Activated T-cell treated with anti-CD3 and anti-CD28 coated beads for 24 hours (primary cell): ENCODE data around the gene GPATCH2L.

Experiments used
- DNase-seq: peaks from one replicate; pipeline ENCODE4 v3.0.0-alpha.2; 2020; ENCODE audit warnings: low read depth

GPATCH2L gene

DNA sequence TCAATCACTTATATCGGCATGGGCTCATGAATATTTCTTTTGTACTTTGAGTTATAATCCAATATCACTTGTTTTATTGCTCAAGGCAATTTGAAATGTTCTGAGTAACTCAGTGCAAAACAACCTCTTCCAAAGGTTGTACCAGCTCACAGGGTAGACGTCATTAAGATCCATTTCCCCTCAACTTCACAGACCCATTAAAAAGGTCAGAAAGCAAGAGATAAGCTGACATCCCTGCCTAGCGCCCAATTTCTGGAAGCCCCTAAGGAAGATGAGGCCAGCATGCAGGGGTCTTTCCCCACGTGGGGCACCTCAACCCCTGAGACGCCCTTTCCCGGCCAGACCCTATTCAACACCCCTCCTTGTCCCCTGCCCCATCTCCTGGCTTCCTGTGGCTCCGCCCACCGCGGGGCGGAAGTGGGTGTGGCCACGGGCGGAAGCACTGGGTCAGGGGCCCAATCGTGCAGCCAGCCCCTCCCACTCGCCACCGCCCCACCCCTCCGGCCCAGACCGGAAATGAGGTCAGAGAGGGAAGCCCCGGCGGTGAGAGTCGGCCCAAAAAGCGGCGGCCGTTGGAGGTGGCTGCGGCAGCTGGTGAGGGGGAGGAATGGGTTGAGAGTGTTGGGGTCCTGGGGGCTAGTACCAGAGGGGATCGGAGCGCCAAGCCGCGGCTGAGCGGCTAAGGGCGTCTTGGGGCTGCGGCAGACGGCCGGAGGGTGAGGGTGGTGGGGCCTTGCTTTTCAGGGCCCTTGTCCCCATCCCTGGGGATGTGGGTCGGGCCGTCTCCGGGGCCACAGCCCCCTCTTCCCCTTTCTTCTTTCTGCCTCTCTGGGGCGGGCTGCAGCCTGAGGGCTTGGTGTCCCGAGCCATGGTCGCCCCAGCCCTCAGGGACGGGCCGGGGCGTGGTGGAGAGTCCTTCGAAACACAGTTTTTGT lies at the start of gene GPATCH2L:
GPATCH2L (plus strand) TSS at position 525 of the 935 bp plus-strand sequence. CDS start 2,442 bp downstream, outside the sequence.
- peak; percentile 98 for DNase-seq

DNA sequence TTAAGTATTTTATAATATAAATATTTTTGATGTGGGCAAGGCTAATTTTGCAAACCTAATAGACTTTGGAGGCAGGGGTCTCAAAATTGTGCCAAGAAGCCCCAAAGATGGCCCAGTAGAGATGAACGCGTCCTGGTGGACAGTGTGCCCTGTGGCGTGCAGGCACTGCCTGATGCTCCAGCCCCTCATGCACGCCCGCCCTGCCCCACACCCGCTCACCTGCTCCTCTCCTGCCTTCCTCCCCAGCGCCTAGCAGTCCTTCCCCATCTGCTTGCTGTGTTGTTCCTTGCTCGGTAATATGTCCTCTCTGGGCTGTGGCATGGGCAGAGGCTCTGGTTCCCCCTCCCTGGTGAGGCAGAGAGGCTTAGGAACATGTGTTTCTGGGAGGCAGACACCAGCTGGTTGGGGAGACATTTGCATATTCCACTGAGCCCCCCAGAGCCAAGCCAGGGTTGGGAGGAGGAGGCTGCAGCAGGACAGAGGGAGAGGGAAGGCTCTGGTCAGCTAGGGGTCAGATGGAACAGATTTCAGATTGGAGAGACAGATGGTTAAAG lies 46.8 kb upstream of the GPATCH2L start:
- no peak for DNase-seq

DNA sequence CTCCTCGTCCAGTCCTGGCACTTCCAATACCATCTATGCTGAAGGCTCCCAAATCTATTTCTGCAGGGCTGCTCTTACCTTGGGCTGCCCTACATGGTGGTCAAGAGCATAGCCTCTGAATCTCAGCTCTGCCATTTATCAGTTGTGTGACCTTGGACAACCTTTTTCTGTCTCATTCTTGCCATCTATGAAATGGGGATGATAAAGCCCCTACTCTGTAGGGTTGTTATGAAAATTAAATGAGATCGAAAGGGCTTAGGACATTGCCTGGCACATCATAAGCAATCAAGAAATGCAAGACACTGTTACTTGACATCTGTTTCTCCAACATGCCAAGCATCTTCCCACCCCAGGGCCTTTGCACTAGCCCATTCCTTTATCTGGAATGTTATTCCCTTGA lies 45.5 kb upstream of the GPATCH2L start:
- no peak for DNase-seq

DNA sequence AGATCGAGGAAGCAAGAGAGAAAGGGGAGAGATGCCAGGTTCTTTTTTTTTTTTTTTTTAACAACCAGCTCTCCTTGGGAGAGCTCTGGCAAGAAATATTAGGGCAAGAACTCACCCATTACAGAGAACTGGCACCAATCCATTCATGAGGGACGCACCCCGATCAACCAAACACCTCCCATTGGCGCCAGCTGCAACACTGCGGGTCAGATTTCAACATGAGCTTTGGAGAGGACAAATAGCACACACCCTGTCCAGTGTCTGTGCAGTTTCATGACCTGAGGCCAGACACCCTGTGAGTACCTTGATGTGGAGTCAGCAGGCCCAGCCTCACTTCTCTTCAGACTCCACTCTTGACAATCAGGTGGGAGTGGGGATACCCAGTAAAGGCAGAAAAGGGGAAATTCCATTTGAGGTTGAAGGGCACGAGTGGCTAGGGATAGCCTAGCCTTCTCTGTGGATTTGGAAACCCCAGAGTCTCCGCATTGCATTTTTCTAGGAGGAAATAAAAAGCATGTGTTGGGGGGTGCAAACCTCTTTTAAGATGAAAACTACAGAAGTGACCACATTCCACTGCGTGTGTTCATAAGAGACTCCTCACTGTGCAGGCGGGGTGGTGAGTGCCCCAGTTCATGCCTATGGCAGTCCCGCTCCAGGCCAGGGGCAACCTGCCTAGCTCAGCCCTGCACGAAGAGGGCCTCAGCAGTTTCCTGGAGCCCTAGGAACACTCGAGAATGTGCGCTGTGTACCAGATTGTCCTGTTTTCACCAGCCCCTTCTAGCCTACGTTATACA lies 42.4 kb upstream of the GPATCH2L start:
- DNase-seq: no peak

DNA sequence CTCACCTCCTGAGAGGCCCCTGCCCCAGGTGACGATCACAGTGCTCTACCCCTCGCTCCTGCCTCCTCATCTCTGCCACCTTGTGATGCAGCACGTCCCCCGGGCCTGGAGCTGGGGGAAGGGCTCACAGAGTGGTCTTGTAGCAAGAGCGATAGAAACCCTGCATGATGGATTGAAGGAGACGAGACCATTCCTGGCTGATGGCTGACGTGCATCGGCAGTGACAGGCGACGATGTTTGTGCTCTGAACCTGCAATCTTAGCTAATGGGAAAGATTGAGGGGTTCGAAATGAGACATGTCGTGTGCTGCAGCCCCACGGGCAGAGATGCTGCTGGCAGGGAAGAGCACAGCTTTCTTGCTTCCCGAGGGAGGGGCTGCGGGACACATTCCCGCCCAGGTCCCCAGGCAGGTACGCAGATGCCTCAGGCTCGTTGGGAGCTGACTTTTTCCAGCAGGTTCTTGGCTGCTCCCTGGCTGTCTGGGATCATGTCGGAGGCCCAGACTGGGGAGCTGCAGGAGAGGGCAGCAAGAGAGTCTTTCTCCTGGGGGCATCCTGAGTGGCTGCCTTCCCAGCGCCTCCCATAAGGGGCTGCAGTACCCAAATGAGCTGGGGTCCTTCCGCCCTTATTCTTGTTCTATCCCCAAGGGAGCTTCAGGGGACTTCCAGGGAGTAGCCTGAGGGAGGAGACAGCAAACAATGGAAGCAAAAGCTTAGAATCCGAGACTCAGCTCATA lies 38.7 kb upstream of the GPATCH2L start:
- no peak for DNase-seq

DNA sequence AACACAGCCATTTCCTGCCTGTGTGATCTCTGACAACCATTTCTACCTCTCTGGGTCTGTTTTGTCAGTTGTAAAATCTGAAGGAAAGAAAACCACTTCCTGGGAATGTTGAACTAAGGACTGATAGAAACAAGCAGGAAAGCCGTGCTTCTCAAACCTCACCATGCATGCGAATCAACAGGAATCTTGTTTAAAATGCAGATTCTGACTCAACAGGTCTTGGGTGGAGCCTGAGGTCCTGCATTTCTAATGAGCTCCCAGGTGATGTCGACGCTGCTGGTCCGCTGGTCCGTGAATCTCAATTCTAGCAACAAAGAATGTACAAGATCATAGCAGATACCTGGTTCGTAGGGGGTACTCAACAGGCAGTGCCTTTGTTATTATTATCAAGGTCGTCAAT lies 38.0 kb upstream of the GPATCH2L start:
- DNase-seq: no peak

DNA sequence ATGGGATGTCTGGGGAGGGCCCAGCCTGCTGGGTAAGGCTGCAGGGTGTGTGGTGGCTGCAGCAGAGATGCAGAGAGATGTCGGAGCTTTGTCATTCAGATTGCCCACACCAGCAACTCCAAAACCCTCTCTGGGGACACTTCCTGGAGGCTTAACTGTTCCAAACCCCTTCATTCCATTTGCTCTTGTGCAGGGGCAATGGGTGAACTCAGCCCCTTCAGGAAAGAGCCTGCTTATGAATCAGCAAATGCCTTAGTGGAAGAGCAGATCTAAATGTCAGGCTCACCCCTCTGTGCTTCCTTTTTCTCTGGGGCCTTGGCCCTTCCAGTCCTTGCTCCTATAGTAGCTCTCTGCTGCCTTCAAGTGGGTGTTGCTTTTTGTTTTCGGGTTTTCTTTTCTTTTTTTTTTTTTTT lies 36.7 kb upstream of the GPATCH2L start:
- DNase-seq: no peak

DNA sequence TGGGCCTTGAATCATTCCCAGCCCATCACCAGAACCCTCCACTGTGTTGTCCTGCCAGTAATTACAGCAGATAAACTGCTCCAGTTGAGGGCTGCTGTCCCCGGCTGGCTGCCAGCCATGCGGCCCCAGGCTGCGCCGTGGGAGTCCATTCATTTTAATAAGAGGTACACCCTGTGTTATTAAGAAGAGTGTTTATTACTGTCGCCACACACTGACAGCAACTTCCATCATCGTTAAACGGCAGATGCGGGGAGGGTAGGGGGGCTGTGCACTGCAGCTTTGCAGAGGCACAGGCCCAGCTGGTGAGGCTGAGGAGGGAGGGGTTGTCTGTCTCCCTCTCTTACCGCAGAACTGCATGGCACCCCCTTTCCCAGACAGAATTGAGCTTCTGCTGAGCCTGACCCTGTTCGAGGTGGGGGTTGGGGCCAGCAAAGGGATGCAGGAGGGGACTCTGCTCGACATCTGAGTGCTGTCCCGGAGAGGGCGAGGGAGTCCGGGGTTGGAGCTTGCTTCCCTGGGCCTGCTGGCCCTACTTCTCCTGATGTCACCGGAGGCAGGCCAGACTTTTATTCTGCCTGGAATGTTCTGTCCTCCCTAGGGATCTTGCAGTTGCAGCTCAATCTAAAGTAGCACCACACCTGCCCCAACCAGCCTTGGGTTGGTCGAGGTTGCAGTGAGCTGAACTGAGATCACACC lies 33.8 kb upstream of the GPATCH2L start:
- DNase-seq: no peak

DNA sequence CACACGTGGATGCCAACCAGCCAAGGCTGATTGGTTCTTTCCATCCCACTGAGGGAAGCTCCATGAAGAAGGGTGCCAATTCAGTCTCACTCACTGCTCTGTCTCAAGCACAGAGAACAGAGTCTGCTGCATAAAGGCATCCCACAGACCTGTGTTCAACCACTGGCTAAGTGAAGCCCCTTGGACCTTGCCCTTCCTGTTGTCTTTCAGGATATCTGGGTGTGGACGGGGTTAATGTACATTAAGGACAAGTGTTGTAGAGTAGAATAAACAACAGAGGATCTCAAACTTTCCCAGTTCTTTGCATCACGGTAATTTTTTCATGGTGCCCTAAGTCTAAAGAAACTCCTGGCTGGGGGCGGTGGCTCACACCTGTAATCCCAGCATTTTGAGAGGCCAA lies 33.1 kb upstream of the GPATCH2L start:
- no peak for DNase-seq

DNA sequence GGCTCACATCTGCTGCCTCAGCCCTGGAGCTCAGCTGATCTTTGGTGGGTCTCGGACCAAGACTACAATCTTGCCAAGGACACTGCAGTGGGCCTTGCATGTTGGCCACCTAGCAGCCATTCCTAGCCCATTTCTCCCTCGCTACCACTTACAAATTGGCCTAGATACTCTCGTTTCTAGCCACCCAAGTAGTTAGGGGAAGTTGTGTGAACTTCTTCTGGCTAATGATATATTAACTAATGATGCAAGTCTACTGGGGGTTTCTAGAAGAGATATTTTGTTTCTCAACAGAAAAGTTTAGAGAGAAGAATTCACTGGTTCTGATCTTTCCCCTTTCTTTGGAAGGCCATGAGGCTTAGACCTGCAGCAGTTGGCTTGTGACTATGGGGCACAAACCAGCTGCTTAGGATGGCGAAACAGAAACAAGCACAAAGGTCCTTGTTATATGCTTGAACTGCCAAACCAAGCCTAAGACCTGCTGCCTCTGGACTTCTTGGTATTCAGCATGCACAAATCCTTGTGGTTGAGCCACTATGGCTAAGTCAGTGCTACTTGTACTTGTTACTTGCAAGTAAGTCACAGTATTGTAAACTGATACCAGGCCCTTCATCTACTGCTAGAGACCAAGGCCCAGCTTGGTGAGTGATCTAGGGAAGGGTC lies 30.5 kb upstream of the GPATCH2L start:
- DNase-seq: no peak

DNA sequence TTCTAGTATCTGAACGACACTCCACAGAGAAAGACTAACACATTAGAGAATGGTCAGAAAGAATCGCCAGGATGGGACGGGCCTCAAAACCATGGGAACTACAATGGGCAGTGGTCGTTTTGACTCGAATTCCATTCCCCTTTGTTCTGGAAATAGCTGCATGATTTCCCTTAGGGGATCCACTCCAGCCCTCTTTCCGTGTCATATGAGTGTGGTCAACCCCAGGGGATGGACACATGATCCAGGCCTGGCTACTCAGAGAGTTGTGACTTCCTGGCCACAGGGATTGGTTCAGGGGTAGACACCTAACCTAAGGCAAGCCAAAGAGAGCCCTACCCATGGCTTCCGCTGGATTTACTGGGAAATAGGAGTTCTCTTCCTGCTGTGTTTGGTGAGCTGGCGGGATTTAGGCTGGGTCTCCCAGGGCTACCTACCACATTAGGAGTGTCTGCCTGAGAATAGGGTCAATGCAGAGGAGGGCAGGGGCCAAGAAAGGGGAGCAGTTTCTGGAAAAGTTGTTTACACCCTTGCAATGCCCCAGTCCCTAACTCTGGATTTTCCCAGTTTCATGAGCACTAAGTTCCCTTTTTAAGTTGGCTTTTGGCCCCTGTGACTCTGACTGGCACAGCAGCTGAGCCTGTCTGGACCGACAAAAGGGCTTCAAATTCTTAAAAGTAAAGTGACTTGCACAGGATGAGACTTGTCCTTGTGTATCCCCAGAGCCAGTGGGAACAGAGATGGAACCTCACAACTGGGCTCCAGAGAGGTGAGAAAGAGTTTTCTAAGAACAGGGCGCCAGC lies 28.1 kb upstream of the GPATCH2L start:
- no peak for DNase-seq

DNA sequence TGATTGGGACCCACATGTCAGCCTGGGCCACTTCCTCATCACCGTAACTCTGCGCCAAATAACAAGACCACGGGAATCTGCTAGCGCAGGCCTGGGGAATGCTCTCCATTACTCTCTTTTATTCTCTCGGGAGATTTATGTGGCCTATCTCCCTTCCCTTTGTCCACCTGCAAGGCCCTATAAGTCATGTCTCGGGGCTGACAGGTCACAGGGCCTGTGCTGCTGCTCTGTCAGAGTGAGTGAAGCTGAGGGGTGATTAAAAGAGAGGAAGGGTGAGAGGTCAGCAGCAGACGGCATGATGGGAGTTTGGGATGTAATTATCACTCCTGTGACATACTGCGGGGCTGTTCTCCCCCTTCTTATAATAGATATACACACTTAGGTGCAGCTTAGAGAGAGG lies 26.2 kb upstream of the GPATCH2L start:
- no peak for DNase-seq

DNA sequence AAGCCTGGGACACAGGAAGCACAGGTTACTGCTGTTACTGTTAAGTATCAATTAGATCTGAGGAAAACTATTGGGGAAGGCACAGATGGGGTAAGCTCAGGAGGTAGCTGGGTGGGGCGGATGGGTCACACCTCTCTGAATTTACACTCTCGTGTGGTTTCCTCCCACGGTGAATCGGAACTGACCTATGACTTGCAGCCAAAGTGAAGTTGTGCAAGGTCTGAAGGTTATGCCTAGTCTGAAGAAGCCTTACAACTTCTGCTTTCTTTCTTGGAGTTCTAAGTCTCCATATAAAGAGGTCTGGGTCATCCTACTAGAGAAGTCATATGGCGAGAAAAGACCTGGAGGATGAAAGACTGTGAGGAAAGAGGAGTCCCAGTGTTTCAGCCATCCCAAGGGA lies 25.6 kb upstream of the GPATCH2L start:
- DNase-seq: no peak

DNA sequence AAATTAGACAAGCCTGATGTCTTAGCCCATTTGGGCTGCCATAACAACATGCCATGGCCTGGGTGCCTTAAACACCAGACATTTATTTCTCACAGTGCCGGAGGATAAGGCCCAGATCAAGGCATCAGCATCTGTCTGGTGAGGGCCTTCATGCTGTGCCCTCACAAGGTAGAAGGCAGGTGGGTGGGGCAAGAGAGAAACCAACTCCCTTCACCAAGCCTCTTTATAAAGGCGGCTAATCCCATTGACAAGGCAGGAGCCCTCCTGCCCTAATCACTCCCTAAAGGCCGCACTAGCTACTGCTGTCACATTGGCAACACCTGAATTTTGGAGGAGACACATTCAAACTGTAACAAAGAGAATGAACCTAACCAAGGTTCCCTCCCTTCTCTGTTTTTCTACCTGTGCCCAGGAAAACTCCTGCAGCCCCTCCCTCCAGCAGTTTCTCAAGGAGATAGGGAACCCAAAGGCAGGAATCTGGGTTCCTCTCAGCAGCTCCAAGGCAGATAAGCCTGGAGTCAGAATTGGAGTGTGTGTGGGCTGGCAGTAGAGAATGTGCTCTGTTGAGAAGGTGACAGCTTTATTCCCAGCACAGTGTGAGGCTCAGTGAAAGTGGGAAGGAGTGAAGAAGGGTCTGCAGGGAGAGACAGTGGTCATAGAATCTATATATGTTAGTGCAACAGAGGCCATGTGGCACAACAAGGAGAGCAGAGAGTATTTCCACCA lies 21.7 kb upstream of the GPATCH2L start:
- no peak for DNase-seq

DNA sequence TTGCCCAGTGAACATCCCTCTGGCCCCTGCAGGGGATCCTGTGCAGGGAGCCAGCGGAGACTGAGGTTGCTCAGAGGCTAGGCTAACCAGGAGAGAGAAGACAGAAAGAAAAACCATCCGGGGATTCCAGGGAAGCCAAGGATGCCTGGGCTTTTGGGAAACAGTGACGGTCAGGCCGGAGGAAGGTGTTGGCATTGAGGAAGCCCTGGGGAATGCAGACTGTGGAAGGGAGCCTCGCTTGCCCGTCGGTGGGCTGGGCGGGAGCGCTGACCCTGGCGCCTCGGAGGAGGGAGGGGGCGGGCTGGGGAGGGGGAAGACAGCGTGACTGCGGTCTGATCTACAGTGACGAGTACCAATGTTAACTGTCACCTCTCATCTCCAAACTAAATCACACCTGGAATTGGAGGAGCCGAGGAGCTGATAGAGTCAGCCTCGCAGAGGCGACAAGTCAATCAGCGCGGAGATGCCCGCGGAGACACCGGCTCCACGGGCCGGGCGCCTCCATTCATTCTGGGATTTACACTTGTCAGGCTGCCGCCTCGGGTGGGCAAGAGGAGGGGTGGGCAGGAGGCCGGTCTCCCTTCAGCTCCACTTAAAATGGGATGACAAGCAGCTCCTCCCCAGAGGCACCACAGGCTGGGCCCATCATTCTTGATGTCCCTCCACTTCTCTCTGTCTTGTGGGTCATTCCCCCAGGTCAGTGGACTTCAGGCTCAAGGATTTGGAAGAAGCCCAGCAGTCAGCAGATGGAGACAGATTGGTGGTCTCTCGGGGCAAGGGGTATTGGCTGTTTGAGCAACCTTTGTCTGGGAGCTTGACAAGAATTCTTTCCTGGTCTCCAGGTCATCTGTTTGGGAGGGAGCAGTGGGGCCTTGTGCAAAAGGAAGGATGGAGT lies 20.4 kb upstream of the GPATCH2L start:
- DNase-seq: no peak

DNA sequence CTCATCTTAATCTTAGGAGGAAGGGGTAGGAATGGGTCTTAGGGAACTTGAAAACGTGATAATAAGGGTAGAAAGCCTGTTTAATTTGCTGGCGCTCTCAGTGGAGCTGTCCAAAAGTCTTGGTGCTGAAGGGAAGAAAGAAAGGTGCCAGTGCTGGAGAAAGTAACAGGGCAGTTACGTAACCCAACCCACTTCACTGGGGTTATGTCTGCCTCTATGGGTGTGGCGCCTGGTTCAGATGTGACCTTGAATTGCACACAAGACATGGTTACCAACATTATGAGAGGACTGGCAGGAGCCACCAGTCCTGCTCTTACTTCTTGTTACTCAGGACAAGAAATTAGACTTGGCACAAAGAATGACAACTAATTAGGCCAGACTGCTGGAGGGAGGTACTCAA lies 18.6 kb upstream of the GPATCH2L start:
- no peak for DNase-seq

DNA sequence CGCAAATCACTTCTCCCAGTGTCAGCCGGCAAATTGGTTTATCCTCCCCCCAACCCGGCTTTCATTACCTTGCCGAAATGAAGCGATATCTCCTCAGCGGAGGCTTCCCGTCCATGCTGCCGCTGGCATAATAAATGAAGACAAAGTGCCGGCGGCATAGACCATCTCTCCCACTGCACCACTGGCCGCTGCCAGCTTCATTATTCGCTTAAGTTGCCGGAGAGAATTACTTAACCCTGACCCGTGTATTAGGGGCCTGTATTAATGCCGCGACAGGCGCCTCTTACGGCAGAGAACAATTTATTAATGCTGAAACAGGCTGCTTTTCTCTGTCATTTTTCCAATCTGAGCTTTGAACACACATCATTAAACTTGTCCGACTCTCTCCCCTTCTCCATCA lies 17.5 kb upstream of the GPATCH2L start:
- no peak for DNase-seq

DNA sequence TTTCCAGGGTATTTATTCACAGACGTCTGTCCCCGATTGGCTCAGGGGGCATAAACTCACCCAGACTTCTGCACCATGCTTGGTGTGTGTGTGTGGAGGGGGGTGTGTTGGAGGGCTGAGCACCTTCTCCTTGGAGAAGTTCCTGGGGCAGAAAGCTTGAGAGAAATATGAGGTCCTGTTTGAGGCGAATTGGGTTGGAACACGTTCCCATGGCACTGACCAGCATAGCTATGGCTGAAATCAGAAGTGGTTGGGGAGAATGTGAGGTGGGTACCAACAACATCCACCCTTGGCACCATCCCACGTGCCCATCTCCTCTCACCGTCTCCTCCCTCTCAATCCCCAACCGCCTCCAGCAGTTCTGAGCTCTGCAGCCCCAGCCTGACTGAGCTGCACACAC lies 16.0 kb upstream of the GPATCH2L start:
- DNase-seq: no peak
